MM.1S (cell line): ENCODE data around the gene RRN3.
"Not testable (repeated sequence)": the region's sequence is repeated elsewhere in the genome, so short reads cannot be mapped to it uniquely, and the experiment has no call there.

Experiments
- DNase-seq: peaks from one replicate; pipeline ENCODE4 v3.0.0-alpha.2; 2015
- H2AFZ ChIP-seq: fragments of 300-600 bp; sonication (generic); 2 replicates; pipeline ENCODE4 v1.6.0; 2016; ENCODE audit warnings: antibody characterized with exemption, low read length
- H3F3A ChIP-seq: fragments of 300-600 bp; sonication (generic); 2 replicates; pipeline ENCODE4 v1.6.1; 2016; ENCODE audit warnings: mild to moderate bottlenecking, antibody characterized with exemption, low read length, moderate library complexity, mixed read lengths; ENCODE audit not compliant: insufficient read depth
- H3K27ac ChIP-seq: fragments of 300-600 bp; sonication (generic); 2 replicates; pipeline ENCODE4 v1.5.1; 2016; ENCODE audit warnings: mild to moderate bottlenecking, low read length
- H3K27me3 ChIP-seq: fragments of 300-600 bp; sonication (generic); replicated peaks from 2 replicates; pipeline ENCODE4 v1.6.0; 2016; ENCODE audit warnings: low read length; ENCODE audit not compliant: insufficient read depth
- H3K36me3 ChIP-seq: fragments of 300-600 bp; sonication (generic); replicated peaks from 2 replicates; pipeline ENCODE4 v1.6.1; 2016; ENCODE audit warnings: mild to moderate bottlenecking, low read length, mixed read lengths; ENCODE audit not compliant: insufficient read depth
- H3K4me1 ChIP-seq: fragments of 300-600 bp; sonication (generic); 2 replicates; pipeline ENCODE4 v1.6.1; 2016; ENCODE audit warnings: low read length, mixed read lengths
- H3K4me2 ChIP-seq: fragments of 300-600 bp; sonication (generic); 2 replicates; pipeline ENCODE4 v1.6.0; 2016; ENCODE audit warnings: low read depth, low read length
- H3K4me3 ChIP-seq: fragments of 300-600 bp; sonication (generic); 2 replicates; pipeline ENCODE4 v1.5.1; 2016; ENCODE audit warnings: low read length, mixed read lengths
- H3K79me2 ChIP-seq: fragments of 300-600 bp; sonication (generic); 2 replicates; pipeline ENCODE4 v1.6.1; 2016; ENCODE audit warnings: mixed run types, low read length, mixed read lengths
- H3K9ac ChIP-seq: fragments of 300-600 bp; sonication (generic); 2 replicates; pipeline ENCODE4 v1.6.1; 2016; ENCODE audit warnings: low read length, mixed read lengths
- H3K9me2 ChIP-seq: fragments of 300-600 bp; sonication (generic); replicated peaks from 2 replicates; pipeline ENCODE4 v1.6.1; 2016; ENCODE audit warnings: mild to moderate bottlenecking, low read length, mixed read lengths; ENCODE audit not compliant: insufficient read depth
- H3K9me3 ChIP-seq: fragments of 300-600 bp; sonication (generic); replicated peaks from 2 replicates; pipeline ENCODE4 v1.6.1; 2016; ENCODE audit warnings: mild to moderate bottlenecking, low read length, mixed read lengths; ENCODE audit not compliant: insufficient read depth
- H4K20me1 ChIP-seq: fragments of 300-600 bp; sonication (generic); 2 replicates; pipeline ENCODE4 v1.6.1; 2016; ENCODE audit warnings: mild to moderate bottlenecking, low read length, moderate library complexity, mixed read lengths; ENCODE audit not compliant: insufficient read depth
- CTCF ChIP-seq: fragments of 300-600 bp; sonication (generic); IDR thresholded peaks from 2 replicates; pipeline ENCODE4 v1.5.1; 2016; ENCODE audit warnings: antibody characterized with exemption, low read length, mixed read lengths
- EZH2 ChIP-seq: fragments of 300-600 bp; sonication (generic); optimal IDR thresholded peaks from 2 replicates; pipeline ENCODE3; 2017; ENCODE audit warnings: low read depth, mild to moderate bottlenecking, antibody characterized with exemption, low read length, mixed read lengths
- EZH2phosphoT487 ChIP-seq: fragments of 300-600 bp; sonication (generic); IDR thresholded peaks from 2 replicates; pipeline ENCODE4 v1.6.1; 2018; ENCODE audit warnings: antibody characterized with exemption, low read length

RRN3 gene

DNA sequence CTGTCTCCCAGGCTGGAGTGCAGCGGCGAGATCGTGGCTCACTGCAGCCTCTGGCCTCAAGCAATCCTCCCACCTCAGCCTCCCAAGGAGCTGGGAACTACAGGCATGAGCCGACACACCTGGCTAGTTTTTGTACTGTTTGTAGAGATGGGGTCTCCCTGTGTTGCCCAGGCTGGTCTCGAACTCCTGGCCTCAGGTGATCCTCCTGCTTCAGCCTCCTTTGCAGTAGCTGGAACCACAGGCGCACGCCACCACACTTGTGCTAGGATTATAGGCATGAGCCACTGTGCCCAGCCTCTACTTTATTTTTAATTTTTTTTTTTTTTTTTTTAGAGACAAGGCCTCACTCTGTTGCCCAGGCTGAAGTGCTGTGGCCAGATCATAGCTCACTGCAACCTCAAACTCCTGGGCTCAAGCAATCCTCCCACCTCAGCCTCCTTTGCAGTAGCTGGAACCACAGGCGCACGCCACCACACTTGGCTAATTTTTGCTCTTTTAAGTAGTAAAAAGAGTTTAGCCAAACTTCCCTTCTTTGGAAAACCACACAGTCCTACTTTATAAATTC is 42.6 kb downstream of the RRN3 start:
- Histone ChIP-seq H2AFZ (no peak overlapping the region), H3K36me3 (no peaks in the 10 kb centered on the region; the same call in 1 of the 2 replicates), H3K4me1 (no peaks in the 10 kb centered on the region; the same call in 1 of the 2 replicates), H3K79me2 (peaks cover 58% of the 10 kb centered on the region), H3K4me2 (no peak overlapping the region), H3K9me2 (no peaks in the 10 kb centered on the region), H3K27me3 (no peaks in the 10 kb centered on the region), H3K4me3 (no peak overlapping the region), H3K9me3 (no peaks in the 10 kb centered on the region), H3F3A (no peaks in the 10 kb centered on the region), H3K27ac (no peak overlapping the region), H3K9ac (no peak overlapping the region), H4K20me1 (no peaks in the 10 kb centered on the region)
- TF ChIP-seq EZH2: no peak
- no peak for TF ChIP-seq CTCF
- TF ChIP-seq EZH2phosphoT487: no peak
- DNase-seq: no peak

GRCh38 chr16:15050440-15050839 is 43.6 kb downstream of the RRN3 start:
- not testable (repeated sequence) for H3K27ac ChIP-seq, H2AFZ ChIP-seq, H3K9me2 ChIP-seq, H4K20me1 ChIP-seq, H3K9me3 ChIP-seq, H3K36me3 ChIP-seq, DNase-seq, H3K4me3 ChIP-seq, H3K27me3 ChIP-seq, H3K9ac ChIP-seq, H3K4me1 ChIP-seq, H3K4me2 ChIP-seq, H3F3A ChIP-seq
- H3K79me2 ChIP-seq: peaks cover 63% of the 10 kb centered on the region

GRCh38 chr16:15049581-15050180 is 44.4 kb downstream of the RRN3 start:
- Histone ChIP-seq H2AFZ (no peak overlapping the region), H3K9me2 (no peaks in the 10 kb centered on the region), H3K4me3 (no peak overlapping the region), H3K79me2 (peaks cover 55% of the 10 kb centered on the region), H3K4me1 (no peaks in the 10 kb centered on the region; the same call in 1 of the 2 replicates), H3K36me3 (no peaks in the 10 kb centered on the region; the same call in 1 of the 2 replicates), H3K27me3 (no peaks in the 10 kb centered on the region), H3F3A (no peaks in the 10 kb centered on the region), H3K9me3 (no peaks in the 10 kb centered on the region), H4K20me1 (no peaks in the 10 kb centered on the region), H3K4me2 (no peak overlapping the region), H3K9ac (no peak overlapping the region), H3K27ac (no peak overlapping the region)
- TF ChIP-seq EZH2phosphoT487 (no peak), EZH2 (no peak), CTCF (no peak)
- DNase-seq: no peak

GRCh38 chr16:15046692-15047376 is 47.2 kb downstream of the RRN3 start:
- H3K9me2 ChIP-seq: no peaks in the 10 kb centered on the region
- H3K79me2 ChIP-seq: peaks cover 31% of the 10 kb centered on the region
- no peak overlapping the region for H3K4me3 ChIP-seq
- no peak for DNase-seq
- no peaks in the 10 kb centered on the region for H3K9me3 ChIP-seq
- H3K27ac ChIP-seq: no peak overlapping the region
- no peak overlapping the region for H3K9ac ChIP-seq
- H3F3A ChIP-seq: no peaks in the 10 kb centered on the region
- no peaks in the 10 kb centered on the region for H4K20me1 ChIP-seq
- TF ChIP-seq CTCF (no peak), EZH2phosphoT487 (no peak), EZH2 (no peak)
- H2AFZ ChIP-seq: no peak overlapping the region
- no peak overlapping the region for H3K4me2 ChIP-seq
- no peaks in the 10 kb centered on the region for H3K27me3 ChIP-seq
- no peaks in the 10 kb centered on the region for H3K4me1 ChIP-seq
- H3K36me3 ChIP-seq: no peaks in the 10 kb centered on the region; the same call in 1 of the 2 replicates

DNA sequence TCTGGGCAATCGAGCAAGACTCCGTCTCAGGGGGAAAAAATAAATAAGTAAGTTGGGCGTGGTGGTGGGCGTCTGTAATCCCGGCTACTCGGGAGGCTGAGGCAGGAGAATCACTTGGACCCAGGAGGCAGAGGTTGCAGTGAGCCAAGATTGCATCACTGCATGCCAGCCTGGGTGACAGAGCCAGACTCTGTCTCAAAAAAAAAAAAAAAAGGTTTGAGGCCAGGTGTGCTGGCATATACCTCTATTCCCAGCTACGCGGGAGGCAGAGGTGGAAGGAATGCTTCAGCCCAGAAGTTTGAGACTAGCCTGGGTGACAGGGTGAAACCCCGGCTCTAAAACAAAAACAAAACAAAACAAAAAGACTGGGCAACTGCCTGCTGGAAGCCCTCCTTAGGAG is 48.8 kb downstream of the RRN3 start:
- H3K36me3 ChIP-seq, H3K4me3 ChIP-seq, H3F3A ChIP-seq, H2AFZ ChIP-seq, H3K9me3 ChIP-seq, H3K27me3 ChIP-seq, H3K27ac ChIP-seq, H3K4me1 ChIP-seq, DNase-seq, H3K9me2 ChIP-seq, H3K4me2 ChIP-seq, H3K9ac ChIP-seq, H4K20me1 ChIP-seq: not testable (repeated sequence)
- H3K79me2 ChIP-seq: peaks cover 16% of the 10 kb centered on the region
